ENCODE results near the gene CERS3.

The CERS3 gene

GRCh38 chr15:100383302-100384107, 145.2 kb downstream of the CERS3 start:
- H3K4me3 ChIP-seq (replicated peaks; ENCODE audit: insufficient read depth, low read length), result no peak overlapping the region
- TF ChIP-seq, protein P1, sequence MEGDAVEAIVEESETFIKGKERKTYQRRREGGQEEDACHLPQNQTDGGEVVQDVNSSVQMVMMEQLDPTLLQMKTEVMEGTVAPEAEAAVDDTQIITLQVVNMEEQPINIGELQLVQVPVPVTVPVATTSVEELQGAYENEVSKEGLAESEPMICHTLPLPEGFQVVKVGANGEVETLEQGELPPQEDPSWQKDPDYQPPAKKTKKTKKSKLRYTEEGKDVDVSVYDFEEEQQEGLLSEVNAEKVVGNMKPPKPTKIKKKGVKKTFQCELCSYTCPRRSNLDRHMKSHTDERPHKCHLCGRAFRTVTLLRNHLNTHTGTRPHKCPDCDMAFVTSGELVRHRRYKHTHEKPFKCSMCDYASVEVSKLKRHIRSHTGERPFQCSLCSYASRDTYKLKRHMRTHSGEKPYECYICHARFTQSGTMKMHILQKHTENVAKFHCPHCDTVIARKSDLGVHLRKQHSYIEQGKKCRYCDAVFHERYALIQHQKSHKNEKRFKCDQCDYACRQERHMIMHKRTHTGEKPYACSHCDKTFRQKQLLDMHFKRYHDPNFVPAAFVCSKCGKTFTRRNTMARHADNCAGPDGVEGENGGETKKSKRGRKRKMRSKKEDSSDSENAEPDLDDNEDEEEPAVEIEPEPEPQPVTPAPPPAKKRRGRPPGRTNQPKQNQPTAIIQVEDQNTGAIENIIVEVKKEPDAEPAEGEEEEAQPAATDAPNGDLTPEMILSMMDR (IDR thresholded peaks at IDR 0.05; ENCODE audit: insufficient read depth, low read length), result peak; percentile 31
- TF ChIP-seq REST (IDR thresholded peaks at IDR 0.05; ENCODE audit: insufficient replicate concordance, low read depth) (no peak), SPI1 (IDR thresholded peaks at IDR 0.05; ENCODE audit: borderline replicate concordance, low read depth) (peak; percentile 17; the same call in 1 of the 2 replicates)
- H3K27me3 ChIP-seq (ENCODE audit: insufficient read depth, poor library complexity, severe bottlenecking), result no peaks in the 10 kb centered on the region
- peak; percentile 22 to 63 for DNase-seq (ENCODE audit: low read depth in 1 of 2, low spot score in 1 of 2)
- H3K27ac ChIP-seq (replicated peaks), result no peak overlapping the region

DNA sequence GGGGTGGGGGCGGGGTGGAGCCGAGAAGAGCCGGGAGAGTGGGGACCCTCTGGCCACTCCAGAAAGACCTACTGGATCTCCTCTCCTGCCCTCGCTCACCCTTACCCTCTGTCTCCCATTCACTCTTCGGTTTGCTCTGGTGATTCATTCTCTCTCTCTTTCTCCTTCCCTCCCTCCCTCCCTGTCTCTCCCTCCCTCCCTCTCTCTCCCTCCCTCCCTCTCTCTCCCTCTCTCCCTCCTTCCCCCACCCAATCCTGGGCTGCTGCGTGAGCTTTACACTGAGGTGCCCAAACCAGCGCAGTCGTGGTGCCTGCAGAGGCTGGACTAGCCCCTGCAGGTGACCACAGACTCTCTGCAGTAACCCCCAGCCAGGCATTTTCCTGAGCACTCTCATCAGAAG, 154.8 kb downstream of the CERS3 start:
- no peak overlapping the region for H3K4me3 ChIP-seq (replicated peaks; ENCODE audit: insufficient read depth, low read length)
- TF ChIP-seq SPI1 (IDR thresholded peaks at IDR 0.05; ENCODE audit: borderline replicate concordance, low read depth) (no peak), POLR2AphosphoS5 (IDR thresholded peaks at IDR 0.05; ENCODE audit: low read depth) (no peak), REST (IDR thresholded peaks at IDR 0.05; ENCODE audit: insufficient replicate concordance, low read depth) (no peak), GABPA (IDR thresholded peaks at IDR 0.05; ENCODE audit: low read depth) (no peak)
- TF ChIP-seq, protein P1 (IDR thresholded peaks at IDR 0.05; ENCODE audit: insufficient read depth, low read length), result no peak
- no peak overlapping the region for H3K27ac ChIP-seq (replicated peaks)
- no peak for DNase-seq (ENCODE audit: low read depth in 1 of 2, low spot score in 1 of 2)
- peaks cover 14% of the 10 kb centered on the region for H3K27me3 ChIP-seq (ENCODE audit: insufficient read depth, poor library complexity, severe bottlenecking)

DNA sequence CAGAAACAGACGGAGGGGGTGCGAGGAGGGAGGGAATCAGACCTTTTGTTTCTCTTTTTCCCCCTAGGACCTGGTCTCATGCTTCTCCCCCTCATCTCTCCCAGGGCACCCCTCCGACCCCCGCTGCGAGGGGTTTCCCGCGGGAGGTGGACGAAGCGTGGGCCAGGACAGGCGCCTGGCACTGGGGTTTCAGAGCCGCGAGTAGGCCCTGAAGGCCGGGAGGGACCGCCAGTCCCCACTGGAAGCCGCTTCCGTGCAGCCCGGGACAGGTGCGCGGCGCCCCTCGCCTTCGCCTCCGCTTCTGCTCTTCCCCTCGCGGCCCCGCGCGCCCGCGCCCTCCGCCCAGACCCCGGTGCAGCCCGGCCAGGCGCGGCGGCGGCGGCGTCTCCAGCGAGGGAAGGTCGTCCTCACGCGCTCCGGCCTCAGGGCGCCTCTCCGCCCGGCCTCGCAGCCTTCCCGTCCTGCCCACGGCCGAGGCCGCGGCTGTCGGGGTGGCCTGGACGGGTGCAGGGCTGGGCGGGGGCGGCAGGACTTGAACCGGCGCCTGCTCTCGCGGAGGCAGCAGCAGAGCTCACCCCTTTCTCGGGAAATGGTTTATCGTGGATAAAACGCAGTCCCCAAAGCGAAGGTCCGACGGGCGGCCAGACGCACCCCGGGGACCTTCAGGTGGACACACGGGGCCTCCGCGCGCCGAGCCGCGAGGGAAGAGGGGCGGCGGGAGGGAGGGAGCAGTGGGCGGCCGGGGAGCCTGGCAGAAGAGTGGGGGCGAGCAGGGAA, 155.4 kb downstream of the CERS3 start:
- H3K4me3 ChIP-seq (replicated peaks; ENCODE audit: insufficient read depth, low read length), result no peak overlapping the region
- DNase-seq (ENCODE audit: low read depth in 1 of 2, low spot score in 1 of 2), result no peak
- no peak overlapping the region for H3K27ac ChIP-seq (replicated peaks)
- peaks cover 14% of the 10 kb centered on the region for H3K27me3 ChIP-seq (ENCODE audit: insufficient read depth, poor library complexity, severe bottlenecking)
- TF ChIP-seq POLR2AphosphoS5 (IDR thresholded peaks at IDR 0.05; ENCODE audit: low read depth) (no peak), GABPA (IDR thresholded peaks at IDR 0.05; ENCODE audit: low read depth) (no peak), SPI1 (IDR thresholded peaks at IDR 0.05; ENCODE audit: borderline replicate concordance, low read depth) (no peak), REST (IDR thresholded peaks at IDR 0.05; ENCODE audit: insufficient replicate concordance, low read depth) (no peak)
- TF ChIP-seq, protein P1 (IDR thresholded peaks at IDR 0.05; ENCODE audit: insufficient read depth, low read length), result no peak

Data from HL-60 (cell line).